Large intestine (tissue), 3 donors: ENCODE results near the gene STK11. TPM values are rescaled to one million over a fixed set of nuclear protein-coding genes. Genes with fewer than 3 reads are reported as not detected.

Experiments used
- DNase-seq, 2 donors: peaks; one replicate each; pipeline versions ENCODE4 v3.0.0 to v3.0.0-alpha.2; 2013
- H3K27ac ChIP-seq: one replicate; pipeline ENCODE4 v1.5.1; 2013; ENCODE audit warnings: low read length
- H3K27me3 ChIP-seq: 2 replicates; pipeline ENCODE4 v1.6.1; 2013; ENCODE audit warnings: low read length; ENCODE audit not compliant: control insufficient read depth, insufficient read depth
- H3K36me3 ChIP-seq: 2 replicates; pipeline ENCODE4 v1.6.1; 2013; ENCODE audit warnings: low read length; ENCODE audit not compliant: control insufficient read depth, insufficient read depth
- H3K4me1 ChIP-seq: one replicate; pipeline ENCODE4 v1.6.1; 2013; ENCODE audit warnings: low read length; ENCODE audit not compliant: control insufficient read depth, insufficient read depth
- H3K4me3 ChIP-seq: one replicate; pipeline ENCODE4 v1.5.1; 2013; ENCODE audit warnings: low read length
- H3K9me3 ChIP-seq: one replicate; pipeline ENCODE4 v1.6.1; 2013; ENCODE audit warnings: mild to moderate bottlenecking, low read depth, low read length, moderate library complexity; ENCODE audit not compliant: control insufficient read depth
- WGBS: methylation state at CpG from one replicate; pipeline ENCODE4 v1.1.5; 2013; ENCODE audit warnings: low lambda C conversion rate; ENCODE audit not compliant: insufficient coverage; 5-methylcytosine and 5-hydroxymethylcytosine counted together
- polyA plus RNA-seq: library from polyadenylated mRNA; unstranded; fragments of 120-200 nt; gene quantifications from one replicate; pipeline ENCODE4 v1.2.1, GENCODE V29; 2013

STK11 gene
- polyA plus RNA-seq, 1 donor = 67.1 TPM

GRCh38 chr19:1266916-1267476 lies 61.4 kb downstream of the STK11 start:
- H3K27ac ChIP-seq = peak overlapping the region; percentile 96
- H3K9me3 ChIP-seq = peaks cover 7% of the 10 kb centered on the region
- H3K4me1 ChIP-seq = peaks cover 72% of the 10 kb centered on the region
- no CpG with 5 or more reads among the region's 59 CpGs for WGBS
- peak in 1 of 2 donors; percentile 53 for DNase-seq
- H3K4me3 ChIP-seq = peak overlapping the region; percentile 46
- peaks cover 16% of the 10 kb centered on the region for H3K36me3 ChIP-seq
- H3K27me3 ChIP-seq = no peaks in the 10 kb centered on the region

DNA sequence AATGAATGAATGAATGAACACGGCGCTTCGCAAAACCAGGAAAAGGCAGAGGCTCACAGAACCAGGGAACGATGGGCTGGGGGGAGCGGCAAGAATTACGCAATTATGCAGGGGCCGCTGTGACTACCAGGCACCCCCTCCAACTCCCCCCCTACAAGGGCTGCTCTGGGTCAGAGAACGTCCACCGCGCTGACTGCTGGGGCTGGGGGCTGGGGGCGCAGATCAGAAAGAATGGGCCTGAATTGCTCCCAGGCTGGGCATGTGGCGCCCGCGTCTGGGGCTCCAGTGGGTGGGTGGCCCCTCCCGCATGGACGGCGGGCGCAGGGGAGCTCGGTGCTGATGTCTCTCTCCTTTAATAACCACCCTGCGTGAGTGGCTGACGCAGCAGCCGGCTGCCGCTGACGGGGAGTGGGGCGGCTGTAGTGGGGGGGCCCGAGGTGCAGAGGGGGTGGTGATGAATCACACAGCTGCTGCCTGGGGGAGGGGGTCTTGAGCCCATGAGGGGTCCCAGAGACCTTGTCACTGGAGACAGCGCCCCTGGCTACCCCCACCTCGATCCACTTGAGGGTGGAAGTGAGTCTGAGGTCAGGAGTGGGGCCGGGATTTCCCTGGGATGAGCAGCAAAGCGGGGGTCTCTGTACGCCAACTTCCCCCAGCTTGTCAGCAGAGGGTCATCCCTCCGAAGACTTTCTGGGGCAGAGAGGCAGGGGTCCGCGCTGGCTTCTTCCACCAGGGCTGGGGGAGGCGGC lies 62.1 kb downstream of the STK11 start:
- Histone ChIP-seq H3K27me3 (no peaks in the 10 kb centered on the region), H3K4me1 (peaks cover 71% of the 10 kb centered on the region), H3K9me3 (peaks cover 7% of the 10 kb centered on the region), H3K27ac (no peak overlapping the region), H3K36me3 (peaks cover 23% of the 10 kb centered on the region), H3K4me3 (peak overlapping the region; percentile 42)
- WGBS = no CpG with 5 or more reads among the region's 35 CpGs
- peak in 1 of 2 donors; percentile 51 for DNase-seq

GRCh38 chr19:1268226-1269064 lies 62.9 kb downstream of the STK11 start:
- no peak overlapping the region for H3K4me3 ChIP-seq

DNA sequence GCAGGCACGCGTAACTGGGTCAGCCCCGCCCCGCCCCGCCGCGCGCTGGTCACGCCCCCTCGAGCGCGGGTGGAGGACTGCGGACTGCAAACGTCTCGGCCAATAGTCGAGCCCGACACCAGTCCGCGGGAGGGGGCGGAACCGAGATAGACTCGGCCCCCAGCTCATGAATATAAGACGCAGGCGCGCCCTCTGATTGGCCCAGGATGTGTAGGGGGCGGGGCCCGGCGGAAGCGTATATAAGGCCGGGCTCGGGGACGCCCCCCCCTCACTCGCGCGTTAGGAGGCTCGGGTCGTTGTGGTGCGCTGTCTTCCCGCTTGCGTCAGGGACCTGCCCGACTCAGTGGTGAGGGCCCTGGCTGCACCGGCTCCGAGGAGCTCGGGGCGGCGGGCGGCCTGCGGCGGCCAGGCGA lies 63.5 kb downstream of the STK11 start, which contains the start of gene CIRBP:
Gene CIRBP (plus strand): TSS at position 268 of the 413 bp plus-strand sequence. CDS start 1,602 bp downstream, outside the sequence.
- peak; percentile 99 to 100 for DNase-seq
- peaks cover 76% of the 10 kb centered on the region for H3K4me1 ChIP-seq
- H3K36me3 ChIP-seq = peaks cover 37% of the 10 kb centered on the region
- H3K4me3 ChIP-seq = peak within 1 kb of the TSS; percentile 74
- H3K27me3 ChIP-seq = no peaks in the 10 kb centered on the region
- H3K27ac ChIP-seq = peak within 1 kb of the TSS; percentile 66
- H3K9me3 ChIP-seq = peaks cover 8% of the 10 kb centered on the region
- WGBS = no CpG with 5 or more reads among the region's 50 CpGs

More at GRCh38 chr19:1268226-1269064, 62.9 kb downstream of the STK11 start:
- Histone ChIP-seq H3K9me3 (peaks cover 6% of the 10 kb centered on the region), H3K36me3 (peaks cover 30% of the 10 kb centered on the region), H3K27me3 (no peaks in the 10 kb centered on the region), H3K4me1 (peaks cover 71% of the 10 kb centered on the region), H3K27ac (peak overlapping the region; percentile 66)
- no peak for DNase-seq
- no CpG with 5 or more reads among the region's 40 CpGs for WGBS

GRCh38 chr19:1269478-1270212 lies 64.1 kb downstream of the STK11 start:
- Histone ChIP-seq H3K9me3 (peaks cover 14% of the 10 kb centered on the region), H3K27me3 (no peaks in the 10 kb centered on the region), H3K27ac (peak overlapping the region; percentile 66), H3K36me3 (peaks cover 42% of the 10 kb centered on the region), H3K4me1 (peaks cover 76% of the 10 kb centered on the region), H3K4me3 (peak overlapping the region; percentile 74)
- peak; percentile 81 to 86 for DNase-seq
- 0% methylated on average over 1 of the region's 64 CpGs for WGBS

GRCh38 chr19:1270213-1270853 lies 64.8 kb downstream of the STK11 start:
- Histone ChIP-seq H3K4me3 (peak overlapping the region; percentile 74), H3K27ac (peak overlapping the region; percentile 66), H3K4me1 (peaks cover 74% of the 10 kb centered on the region), H3K9me3 (peaks cover 20% of the 10 kb centered on the region), H3K36me3 (peaks cover 48% of the 10 kb centered on the region), H3K27me3 (no peaks in the 10 kb centered on the region)
- WGBS = no CpG with 5 or more reads among the region's 8 CpGs
- DNase-seq = no peak

GRCh38 chr19:1270854-1271527 lies 65.4 kb downstream of the STK11 start:
- no CpG with 5 or more reads among the region's 26 CpGs for WGBS
- H3K27ac ChIP-seq = no peak overlapping the region
- no peak for DNase-seq
- H3K36me3 ChIP-seq = peaks cover 48% of the 10 kb centered on the region
- no peaks in the 10 kb centered on the region for H3K27me3 ChIP-seq
- peaks cover 23% of the 10 kb centered on the region for H3K9me3 ChIP-seq
- H3K4me1 ChIP-seq = peaks cover 69% of the 10 kb centered on the region
- H3K4me3 ChIP-seq = peak overlapping the region; percentile 74

DNA sequence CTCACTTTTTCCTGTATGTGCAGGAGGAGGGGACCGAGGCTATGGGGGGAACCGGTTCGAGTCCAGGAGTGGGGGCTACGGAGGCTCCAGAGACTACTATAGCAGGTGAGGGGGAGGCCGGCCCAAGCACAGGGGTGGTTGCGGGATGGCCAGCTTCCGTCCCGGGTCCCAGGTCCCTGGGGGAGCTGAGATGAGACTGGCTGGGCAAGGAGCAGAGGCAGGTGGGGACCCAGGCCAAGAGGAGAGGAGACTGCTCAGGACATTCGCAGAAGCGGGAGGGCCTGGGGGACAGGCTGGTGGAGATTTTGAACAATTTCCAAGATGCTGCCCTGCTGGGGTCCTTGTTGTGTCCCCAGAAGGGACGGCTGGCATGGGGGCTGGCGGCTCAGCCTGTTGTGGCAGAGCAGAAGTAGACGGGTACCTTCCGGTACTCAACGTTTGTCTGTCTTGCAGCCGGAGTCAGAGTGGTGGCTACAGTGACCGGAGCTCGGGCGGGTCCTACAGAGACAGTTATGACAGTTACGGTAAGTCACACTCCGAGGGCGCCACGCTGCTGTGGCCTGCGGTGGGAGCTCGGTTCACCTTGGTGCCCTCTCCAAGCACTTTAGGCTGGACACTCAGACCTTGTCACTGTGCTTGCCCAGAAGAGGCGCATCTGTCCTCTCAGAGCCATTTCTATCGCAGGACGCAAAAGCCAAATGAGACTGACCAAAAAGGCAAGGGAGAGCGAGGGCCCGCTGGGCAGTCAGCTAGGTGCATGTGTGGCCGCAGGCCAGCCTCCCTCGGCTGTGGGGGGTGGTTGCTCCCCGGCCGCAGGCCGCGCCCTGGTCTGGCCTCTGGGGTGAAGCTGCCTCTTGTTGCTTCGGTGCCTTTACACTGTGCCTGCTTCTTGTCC lies 66.2 kb downstream of the STK11 start:
- no peak overlapping the region for H3K27ac ChIP-seq
- H3K27me3 ChIP-seq = no peaks in the 10 kb centered on the region
- peaks cover 73% of the 10 kb centered on the region for H3K4me1 ChIP-seq
- H3K4me3 ChIP-seq = peak overlapping the region; percentile 74
- H3K36me3 ChIP-seq = peaks cover 48% of the 10 kb centered on the region
- peaks cover 24% of the 10 kb centered on the region for H3K9me3 ChIP-seq
- DNase-seq = no peak
- WGBS = no CpG with 5 or more reads among the region's 37 CpGs
